Mammary epithelial cell (primary cell): ENCODE results near the gene CDIP1.

Source experiments
- CTCF ChIP-seq, 2 donors: IDR thresholded peaks in 1 of 2; conservative IDR thresholded peaks in 1 of 2; 2 replicates each; pipeline ENCODE4 v1.5.1; 2011 to 2012; ENCODE audit warnings: inconsistent platforms in 2 of 2, low read length in 2 of 2, mild to moderate bottlenecking in 2 of 2, control low read depth in 1 of 2, low read depth in 1 of 2; ENCODE audit not compliant: insufficient read depth in 1 of 2; ENCODE audit errors: extremely low read depth in 1 of 2
- EZH2 ChIP-seq: IDR thresholded peaks from 2 replicates; pipeline ENCODE4 v1.6.1; 2012; ENCODE audit warnings: low read length, inconsistent platforms, borderline replicate concordance

DNA sequence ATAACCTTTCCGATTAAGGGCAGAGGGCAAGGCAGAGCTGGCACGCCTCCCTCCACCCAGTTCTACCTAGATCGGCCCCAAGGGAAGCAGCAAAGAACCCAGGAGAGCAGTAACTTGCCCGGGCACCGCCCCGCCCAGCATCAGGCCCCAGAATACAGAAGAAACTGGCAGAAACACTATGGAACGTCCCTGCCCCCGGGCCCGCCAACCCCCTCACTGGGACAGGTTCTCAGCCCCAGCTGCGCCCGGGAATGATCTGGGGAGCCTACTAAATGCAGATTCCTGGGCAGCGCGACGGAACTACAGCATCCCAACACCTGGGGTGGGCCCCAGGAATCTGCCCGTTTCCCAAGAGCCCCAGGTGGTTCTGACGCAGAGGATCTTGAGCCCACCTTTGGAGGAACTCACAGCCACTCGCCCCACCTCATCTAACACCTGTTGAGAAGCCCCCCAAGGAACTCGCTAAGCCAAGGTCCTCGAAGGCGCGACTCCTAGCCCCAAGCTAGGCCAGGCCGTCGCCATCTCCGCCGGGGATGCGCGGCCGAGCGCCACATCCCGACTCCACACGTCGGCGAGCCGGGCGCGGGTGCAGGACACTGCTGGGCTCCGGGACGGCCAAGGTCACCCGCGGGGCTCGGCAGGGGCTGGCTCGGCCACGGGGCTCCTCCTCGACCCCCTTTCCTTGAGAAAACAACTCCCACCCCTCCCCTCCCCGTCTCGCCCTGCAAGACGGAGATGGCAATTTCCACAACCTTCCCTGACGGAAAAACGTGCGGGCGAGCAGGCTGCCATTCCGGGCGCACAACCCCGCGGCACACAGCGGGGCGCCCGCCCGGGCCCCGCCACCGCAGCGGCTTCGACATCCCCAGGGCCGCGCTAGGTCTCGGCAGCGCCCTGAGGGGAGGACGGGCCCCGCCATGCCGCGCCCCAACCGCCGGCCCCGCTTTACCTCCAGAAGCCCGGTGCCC lies 913 bp downstream of the CDIP1 start:
- no peak for TF ChIP-seq CTCF (conservative IDR thresholded peaks at IDR 0.05 in 1 of 2, IDR thresholded peaks at IDR 0.05 in 1 of 2; ENCODE audit: extremely low read depth in 1 of 2, insufficient read depth in 1 of 2, low read depth in 1 of 2, low read length in 2 of 2)
- no peak for TF ChIP-seq EZH2
